ENCODE results near the gene PPM1H. TPM values are rescaled to one million over a fixed set of nuclear protein-coding genes. Genes with fewer than 3 reads are reported as not detected.
A peak's percentile ranks its signal among the peaks of the same experiment; 100 is the strongest.

The PPM1H gene
- total RNA-seq, 1 experiment from 2014 or later: 37.1 TPM

GRCh38 chr12:62748941-62749468, 185.9 kb downstream of the PPM1H start:
- Mint-ChIP-seq H3K36me3 (no peaks in the 10 kb centered on the region), H3K27me3 (ENCODE audit: low read depth) (no peaks in the 10 kb centered on the region; the same call in 1 of the 2 replicates)
- CTCF ChIA-PET: interaction anchor here (1.5 kb wide), 1 partner anchor 167 kb away, joined by 4 read pairs; no protein-coding TSS in a partner anchor

GRCh38 chr12:62744551-62744950, 190.4 kb downstream of the PPM1H start:
- Mint-ChIP-seq H3K9me3 (no peaks in the 10 kb centered on the region), H3K27me3 (ENCODE audit: low read depth) (no peaks in the 10 kb centered on the region), H3K4me1 (peaks cover 23% of the 10 kb centered on the region), H3K27ac (no peak overlapping the region; the same call in 1 of the 2 replicates), H3K4me3 (no peak overlapping the region), H3K36me3 (no peaks in the 10 kb centered on the region)
- ATAC-seq: peak; percentile 34; the same call in 1 of the 2 replicates
- POLR2A ChIA-PET: no interaction called here
- CTCF ChIA-PET: interaction anchor here (0.7 to 1.2 kb wide), 2 partner anchors 53 to 138 kb away, joined by 3 to 5 read pairs; no protein-coding TSS in a partner anchor
- no peak for DNase-seq (ENCODE audit: low spot score)
- TF ChIP-seq ZNF396 (CRISPR knock-in tag; IDR thresholded peaks at IDR 0.05; ENCODE audit: borderline replicate concordance) (no peak), JAZF1 (CRISPR knock-in tag; IDR thresholded peaks at IDR 0.05) (no peak), RORB (CRISPR knock-in tag; IDR thresholded peaks at IDR 0.05) (no peak), CREB1 (CRISPR knock-in tag; IDR thresholded peaks at IDR 0.05) (no peak)

More at GRCh38 chr12:62748941-62749468, 185.9 kb downstream of the PPM1H start:
- ATAC-seq: no peak
- TF ChIP-seq ZSCAN18 (CRISPR knock-in tag; IDR thresholded peaks at IDR 0.05) (no peak), RORB (CRISPR knock-in tag; IDR thresholded peaks at IDR 0.05) (no peak)
- Mint-ChIP-seq H3K4me1 (peaks cover 16% of the 10 kb centered on the region), H3K9me3 (no peaks in the 10 kb centered on the region), H3K27ac (no peak overlapping the region), H3K4me3 (no peak overlapping the region)
- POLR2A ChIA-PET: no interaction called here
- no peak for DNase-seq (ENCODE audit: low spot score)

GRCh38 chr12:62739266-62740015, 195.5 kb downstream of the PPM1H start:
- CTCF ChIA-PET: interaction anchor here (1.4 kb wide), 1 partner anchor 48 kb away, joined by 4 read pairs; no protein-coding TSS in a partner anchor
- Mint-ChIP-seq H3K27me3 (ENCODE audit: low read depth) (no peaks in the 10 kb centered on the region), H3K9me3 (no peaks in the 10 kb centered on the region), H3K4me1 (peaks cover 41% of the 10 kb centered on the region), H3K36me3 (peaks cover 14% of the 10 kb centered on the region), H3K4me3 (no peak overlapping the region), H3K27ac (peak overlapping the region; percentile 12; the same call in 1 of the 2 replicates)
- TF ChIP-seq USF2 (CRISPR knock-in tag; IDR thresholded peaks at IDR 0.05) (no peak), FOXK1 (CRISPR knock-in tag; IDR thresholded peaks at IDR 0.05) (no peak), IRF2 (CRISPR knock-in tag; IDR thresholded peaks at IDR 0.05; ENCODE audit: borderline replicate concordance, low read depth) (no peak), HMGA2 (CRISPR knock-in tag; IDR thresholded peaks at IDR 0.05) (no peak), E2F5 (CRISPR knock-in tag; IDR thresholded peaks at IDR 0.05) (no peak), ZNF138 (CRISPR knock-in tag; conservative IDR thresholded peaks at IDR 0.05) (no peak), ZNF317 (CRISPR knock-in tag; IDR thresholded peaks at IDR 0.05; ENCODE audit: borderline replicate concordance, low read depth) (no peak)
- no peak for DNase-seq (ENCODE audit: low spot score)
- no peak for ATAC-seq
- POLR2A ChIA-PET: no interaction called here

GRCh38 chr12:62738616-62739015, 196.3 kb downstream of the PPM1H start:
- Mint-ChIP-seq H3K27me3 (ENCODE audit: low read depth) (no peaks in the 10 kb centered on the region), H3K27ac (no peak overlapping the region), H3K9me3 (no peaks in the 10 kb centered on the region), H3K4me3 (no peak overlapping the region), H3K4me1 (peaks cover 41% of the 10 kb centered on the region), H3K36me3 (peaks cover 14% of the 10 kb centered on the region)
- POLR2A ChIA-PET: no interaction called here
- ATAC-seq: peak; percentile 62
- DNase-seq (ENCODE audit: low spot score): peak; percentile 13
- CTCF ChIA-PET: interaction anchor here (0.5 to 1.4 kb wide), 6 partner anchors 28 to 303 kb away, joined by 3 to 4 read pairs (median 3); no protein-coding TSS in a partner anchor
- TF ChIP-seq CREB1 (CRISPR knock-in tag; IDR thresholded peaks at IDR 0.05): no peak
- no peak for TF ChIP-seq ZNF423 (CRISPR knock-in tag; IDR thresholded peaks at IDR 0.05)
- no peak for TF ChIP-seq JAZF1 (CRISPR knock-in tag; IDR thresholded peaks at IDR 0.05)
- no peak for TF ChIP-seq GRHL2 (CRISPR knock-in tag; IDR thresholded peaks at IDR 0.05; ENCODE audit: insufficient replicate concordance, severe bottlenecking)
- TF ChIP-seq OVOL2 (CRISPR knock-in tag; IDR thresholded peaks at IDR 0.05; ENCODE audit: borderline replicate concordance): no peak
- TF ChIP-seq ZNF138 (CRISPR knock-in tag; conservative IDR thresholded peaks at IDR 0.05): no peak
- TF ChIP-seq TEAD4 (CRISPR knock-in tag; IDR thresholded peaks at IDR 0.05): no peak
- no peak for TF ChIP-seq SP1 (CRISPR knock-in tag; conservative IDR thresholded peaks at IDR 0.05)
- no peak for TF ChIP-seq NFATC4 (CRISPR knock-in tag; IDR thresholded peaks at IDR 0.05)
- no peak for TF ChIP-seq ATF1 (CRISPR knock-in tag; IDR thresholded peaks at IDR 0.05)
- TF ChIP-seq SMAD4 (CRISPR knock-in tag; IDR thresholded peaks at IDR 0.05): no peak
- no peak for TF ChIP-seq ZNF121 (CRISPR knock-in tag; IDR thresholded peaks at IDR 0.05)
- TF ChIP-seq ZBTB43 (CRISPR knock-in tag; IDR thresholded peaks at IDR 0.05): no peak
- TF ChIP-seq PREB (CRISPR knock-in tag; IDR thresholded peaks at IDR 0.05; ENCODE audit: borderline replicate concordance): no peak

Data from WTC11 (cell line).